ENCODE data around the gene CLASP1. TPM values are rescaled to one million over a fixed set of nuclear protein-coding genes. Genes with fewer than 3 reads are reported as not detected.
"Not testable (repeated sequence)": the region's sequence is repeated elsewhere in the genome, so short reads cannot be mapped to it uniquely, and the experiment has no call there.

Gene CLASP1
- polyA plus RNA-seq, 10 donors = 44.5 to 75.7 (median 54.0) TPM

DNA sequence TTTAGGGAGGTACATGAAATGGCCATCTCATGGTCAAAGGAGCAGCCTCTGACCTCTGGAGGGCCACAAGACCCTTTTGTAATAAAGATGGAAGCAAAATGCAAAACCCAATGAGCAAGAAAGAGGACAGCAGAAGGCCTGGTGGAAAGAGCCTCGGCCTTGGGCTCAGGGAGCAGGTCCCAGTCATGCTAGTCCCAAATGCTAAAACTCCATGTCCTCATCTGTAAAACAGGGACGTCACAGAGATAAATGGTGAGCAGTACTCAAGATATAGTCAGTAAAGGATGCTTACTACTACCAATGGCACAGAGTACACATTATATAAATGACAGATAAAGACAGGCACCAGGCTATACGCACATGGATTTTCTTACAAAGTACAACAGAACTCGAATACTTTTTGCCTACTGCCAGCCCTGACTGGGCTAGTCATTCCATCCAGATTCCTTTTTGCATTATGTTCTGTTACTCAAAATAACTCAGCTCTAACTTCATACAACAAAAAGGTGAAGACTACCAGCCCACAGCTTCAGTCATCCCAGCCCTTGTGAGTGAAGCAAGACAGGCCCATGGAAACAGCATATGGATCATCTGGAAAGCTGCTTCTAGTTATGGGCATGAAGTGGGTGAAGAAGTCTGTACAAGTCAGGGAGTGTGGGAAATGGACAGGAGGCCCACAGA, 299.4 kb downstream of the CLASP1 start:
- no peak for DNase-seq

DNA sequence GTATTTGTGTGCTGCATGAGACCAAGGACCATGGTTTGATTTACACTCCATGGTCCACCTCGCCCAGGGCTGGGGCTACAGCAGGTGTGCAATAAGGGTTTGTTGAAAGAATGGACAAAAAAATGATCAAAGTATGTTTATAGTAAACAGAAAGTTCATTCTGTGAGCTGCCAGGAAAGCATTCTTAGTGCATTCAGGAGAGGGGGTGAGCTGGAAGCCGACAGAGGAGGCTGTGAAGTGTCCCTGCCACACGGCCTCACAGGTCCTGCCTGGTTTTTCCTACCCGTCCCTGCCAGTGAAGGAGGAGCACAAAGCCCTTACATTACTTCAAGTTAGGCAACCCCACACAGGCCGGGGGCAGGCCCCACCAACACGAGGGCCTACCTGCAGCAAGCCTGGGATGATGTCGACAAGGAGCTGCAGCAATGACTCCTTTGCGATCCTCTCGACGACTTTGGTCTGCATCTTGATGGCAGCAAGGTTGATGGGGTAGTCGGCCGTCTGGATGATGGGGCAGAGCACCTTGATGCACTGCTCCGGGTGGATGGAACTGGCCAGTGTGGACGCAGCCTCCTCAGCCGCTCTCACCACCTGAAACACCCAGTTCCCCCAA, 301.0 kb downstream of the CLASP1 start:
- no peak for DNase-seq

DNA sequence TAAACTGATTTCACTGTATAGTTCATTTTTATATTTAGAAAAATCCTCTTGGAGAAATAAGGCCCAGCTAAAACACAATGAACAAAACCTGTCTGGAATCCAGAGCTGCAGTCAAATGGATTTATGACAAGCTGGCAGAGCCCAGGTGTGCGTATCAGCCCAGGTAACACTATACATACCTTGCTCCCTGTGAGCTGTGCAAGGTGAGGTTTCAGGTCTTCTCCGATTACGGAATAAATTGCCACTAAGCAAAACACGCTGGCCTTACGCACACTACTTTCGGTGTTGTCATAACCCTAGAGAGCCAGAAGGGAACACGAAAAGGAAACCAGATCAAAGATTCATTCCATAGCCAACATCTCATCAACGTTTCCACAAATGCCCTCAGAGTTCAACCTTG, 302.4 kb downstream of the CLASP1 start:
- DNase-seq = no peak

DNA sequence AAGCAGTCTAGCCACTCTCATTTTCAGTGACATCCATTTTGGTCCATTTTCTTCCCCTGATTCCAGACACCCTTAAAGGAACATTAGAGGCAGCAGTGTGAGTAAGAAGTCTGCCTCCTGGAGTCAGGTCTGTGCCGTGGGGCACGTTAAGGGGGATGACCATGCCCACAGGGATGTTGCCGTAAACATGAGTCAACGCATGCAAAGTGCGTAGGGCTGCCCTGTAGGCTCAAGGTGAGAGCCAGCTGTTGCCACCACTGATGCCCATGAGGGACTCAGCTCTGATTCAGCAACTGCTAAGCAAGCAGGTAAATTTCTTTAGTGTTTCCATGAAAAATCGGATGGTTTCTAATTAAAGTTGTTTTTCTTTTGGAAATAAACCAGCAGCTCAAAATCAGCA, 302.9 kb downstream of the CLASP1 start:
- DNase-seq = no peak

DNA sequence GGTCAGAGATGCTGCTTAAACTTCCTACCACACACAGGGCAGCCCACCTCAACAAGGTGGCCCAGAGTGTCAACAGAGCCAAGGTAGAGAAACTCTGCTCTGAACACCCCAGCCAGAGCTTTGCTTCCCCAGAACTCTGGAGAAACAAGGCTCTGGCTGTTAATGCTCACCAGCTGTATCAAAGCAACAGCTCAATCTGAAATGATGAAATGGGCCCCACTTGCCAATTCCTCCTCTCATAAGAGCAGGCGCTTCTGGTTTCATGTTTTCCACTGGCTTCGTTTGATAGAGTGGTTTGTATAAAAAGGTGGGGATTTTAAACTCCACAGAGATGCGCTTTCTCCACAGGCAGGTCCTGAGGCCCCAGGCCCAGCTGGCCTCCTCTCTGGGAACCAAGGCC, 303.4 kb downstream of the CLASP1 start:
- DNase-seq = no peak

DNA sequence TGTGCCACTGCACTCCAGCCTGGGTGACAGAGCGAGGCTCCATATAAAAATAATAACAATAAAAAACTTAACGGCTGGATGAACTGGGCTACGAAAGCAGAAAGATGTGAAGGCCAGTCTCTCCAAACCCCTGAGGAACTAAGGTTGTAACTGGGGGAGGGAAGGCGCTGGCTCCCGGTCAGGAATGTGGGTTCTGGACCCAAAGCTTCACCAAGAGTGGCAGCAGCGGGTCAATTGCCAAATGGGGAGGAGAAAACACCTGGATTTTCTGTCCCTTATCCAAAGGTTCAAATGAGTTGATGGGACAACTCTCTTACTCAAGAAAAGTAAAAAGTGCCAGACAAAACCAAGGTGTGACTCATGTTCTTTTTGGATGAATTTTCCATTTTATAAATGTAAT, 304.2 kb downstream of the CLASP1 start:
- DNase-seq = no peak

DNA sequence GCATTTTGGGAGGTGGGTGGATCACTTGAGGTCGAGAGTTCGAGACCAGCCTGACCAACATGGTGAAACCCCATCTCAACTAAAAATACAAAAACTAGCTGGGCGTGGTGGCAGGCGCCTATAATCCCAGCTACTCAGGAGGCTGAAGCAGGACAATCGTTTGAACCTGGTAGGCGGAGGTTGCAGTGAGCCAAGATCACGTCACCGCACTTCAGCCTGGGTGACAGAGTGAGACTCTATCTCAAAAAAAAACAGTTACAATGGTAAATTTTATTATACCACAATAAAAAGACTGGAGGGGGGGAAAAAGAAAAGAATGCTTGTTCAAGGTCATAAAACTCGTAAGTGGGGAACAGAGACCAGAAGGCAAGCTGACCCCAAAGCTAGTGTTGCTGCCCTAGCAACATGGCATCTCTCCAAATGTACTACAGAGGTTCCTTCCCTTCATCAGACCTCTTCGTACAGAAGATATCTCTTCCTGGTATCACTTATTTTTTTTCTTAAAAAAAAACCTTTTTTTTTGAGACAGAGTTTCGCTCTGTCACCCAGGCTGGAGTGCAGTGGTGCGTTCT, 305.3 kb downstream of the CLASP1 start:
- not testable (repeated sequence) for DNase-seq

DNA sequence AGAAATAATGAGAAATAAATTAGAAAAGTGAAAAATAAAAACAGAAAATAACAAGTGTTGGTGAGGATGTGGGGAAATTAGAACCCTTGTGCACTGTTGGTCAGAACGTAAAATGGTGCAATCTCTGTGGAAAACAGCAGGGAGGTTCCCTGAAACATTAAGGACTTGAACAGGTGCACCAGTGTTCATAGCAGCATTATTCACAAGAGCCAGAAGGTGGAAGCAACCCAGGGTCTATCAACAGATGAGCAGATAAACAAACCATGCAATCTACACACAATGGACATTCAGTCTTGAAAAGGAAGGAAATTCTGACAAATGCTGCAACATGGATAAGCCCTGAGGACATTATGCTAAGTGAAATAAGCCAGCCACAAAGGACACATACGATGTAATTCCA, 306.1 kb downstream of the CLASP1 start:
- DNase-seq = no peak

DNA sequence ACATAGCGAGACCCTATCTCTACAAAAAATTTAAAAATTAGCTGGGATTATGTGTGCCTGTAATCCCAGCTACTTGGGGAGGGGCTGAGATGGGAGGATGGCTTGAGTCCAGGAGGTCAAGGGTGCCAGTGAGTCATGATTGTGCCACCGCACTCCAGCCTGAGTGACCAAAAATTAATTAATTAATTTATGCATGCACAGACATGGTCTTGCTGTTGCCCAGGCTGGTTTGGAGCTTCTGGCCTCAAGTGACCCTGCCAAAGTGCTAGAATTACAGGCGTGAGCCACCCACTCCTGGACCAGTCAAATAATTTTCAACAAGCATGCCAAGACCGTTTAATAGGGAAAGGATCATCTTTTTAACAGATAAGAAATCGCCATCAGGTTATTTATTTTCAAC, 306.5 kb downstream of the CLASP1 start:
- no peak for DNase-seq

DNA sequence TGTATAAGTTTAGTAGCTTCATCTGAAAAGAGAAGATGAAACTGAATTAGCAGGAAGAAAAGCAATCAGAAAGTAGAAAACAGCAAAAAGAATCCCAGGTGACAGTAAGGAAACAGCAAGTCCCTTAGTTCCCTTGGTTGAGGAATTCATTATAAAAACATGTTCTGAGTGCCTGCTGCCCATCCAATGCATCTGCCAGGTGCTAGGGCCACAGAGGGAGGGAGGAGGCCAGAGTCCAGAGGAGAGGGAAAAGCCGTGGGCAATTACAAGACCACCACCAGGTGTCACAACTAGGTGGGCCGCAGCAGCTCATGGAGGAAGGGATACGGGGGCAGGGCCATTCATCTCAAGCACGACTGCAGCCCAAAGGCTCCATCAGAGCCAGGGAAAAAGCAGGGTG, 308.3 kb downstream of the CLASP1 start:
- DNase-seq = no peak

DNA sequence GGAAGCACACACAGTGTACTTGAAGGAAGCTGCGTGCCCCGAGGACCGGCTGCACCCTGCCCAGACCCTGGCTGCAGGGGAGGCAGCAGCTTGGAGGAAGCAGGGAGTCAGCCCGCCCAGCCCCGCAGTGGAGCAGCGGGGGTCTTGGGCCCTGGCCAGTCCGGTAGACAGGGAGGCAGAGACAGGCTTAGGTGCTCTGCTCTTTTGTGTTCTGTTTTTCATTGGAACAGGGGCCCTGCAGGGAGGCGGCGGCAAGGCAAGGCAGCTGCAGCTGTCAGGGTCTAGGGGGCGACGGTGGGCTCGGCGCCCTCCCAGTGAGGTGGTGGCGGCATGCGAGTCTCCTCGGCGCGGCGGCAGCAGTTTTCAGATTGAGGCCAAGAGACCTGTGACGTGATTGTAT, 311.0 kb downstream of the CLASP1 start:
- DNase-seq = no peak

DNA sequence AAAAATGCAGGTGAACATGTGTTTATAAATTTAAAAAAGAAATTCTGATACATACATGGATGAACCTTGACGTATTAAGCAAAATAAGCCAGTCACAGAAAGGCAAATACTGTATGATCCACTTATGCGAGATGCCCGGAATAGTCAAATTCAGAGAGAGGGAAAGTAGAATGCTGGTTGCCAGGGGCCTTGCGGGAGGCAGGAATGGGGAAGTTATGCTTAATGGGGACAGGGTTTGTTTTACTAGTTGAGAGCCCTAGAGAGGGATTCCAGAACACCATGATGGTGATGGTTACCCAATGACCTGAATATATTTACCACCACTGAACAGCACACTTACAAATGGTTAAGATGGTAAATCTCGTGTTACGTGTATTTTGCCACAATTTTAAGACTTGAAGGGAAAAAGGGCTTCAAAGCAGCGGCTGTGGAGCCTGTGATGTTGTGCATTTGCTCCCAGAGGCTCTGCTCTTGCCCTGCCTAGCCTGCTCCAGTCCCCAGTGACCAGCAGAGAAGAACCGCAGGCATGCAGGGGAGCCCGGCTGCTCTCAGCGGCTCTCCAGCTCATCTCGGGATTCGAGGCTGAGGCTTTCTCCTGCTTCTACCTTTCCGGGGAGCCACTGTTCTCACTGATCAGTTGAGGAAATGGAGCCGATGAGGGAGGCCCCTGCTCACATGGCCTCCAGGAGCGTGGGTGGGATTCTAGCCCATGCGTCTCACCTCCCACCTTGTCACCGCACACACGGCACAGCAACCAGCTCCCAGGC, 312.6 kb downstream of the CLASP1 start:
- no peak for DNase-seq

DNA sequence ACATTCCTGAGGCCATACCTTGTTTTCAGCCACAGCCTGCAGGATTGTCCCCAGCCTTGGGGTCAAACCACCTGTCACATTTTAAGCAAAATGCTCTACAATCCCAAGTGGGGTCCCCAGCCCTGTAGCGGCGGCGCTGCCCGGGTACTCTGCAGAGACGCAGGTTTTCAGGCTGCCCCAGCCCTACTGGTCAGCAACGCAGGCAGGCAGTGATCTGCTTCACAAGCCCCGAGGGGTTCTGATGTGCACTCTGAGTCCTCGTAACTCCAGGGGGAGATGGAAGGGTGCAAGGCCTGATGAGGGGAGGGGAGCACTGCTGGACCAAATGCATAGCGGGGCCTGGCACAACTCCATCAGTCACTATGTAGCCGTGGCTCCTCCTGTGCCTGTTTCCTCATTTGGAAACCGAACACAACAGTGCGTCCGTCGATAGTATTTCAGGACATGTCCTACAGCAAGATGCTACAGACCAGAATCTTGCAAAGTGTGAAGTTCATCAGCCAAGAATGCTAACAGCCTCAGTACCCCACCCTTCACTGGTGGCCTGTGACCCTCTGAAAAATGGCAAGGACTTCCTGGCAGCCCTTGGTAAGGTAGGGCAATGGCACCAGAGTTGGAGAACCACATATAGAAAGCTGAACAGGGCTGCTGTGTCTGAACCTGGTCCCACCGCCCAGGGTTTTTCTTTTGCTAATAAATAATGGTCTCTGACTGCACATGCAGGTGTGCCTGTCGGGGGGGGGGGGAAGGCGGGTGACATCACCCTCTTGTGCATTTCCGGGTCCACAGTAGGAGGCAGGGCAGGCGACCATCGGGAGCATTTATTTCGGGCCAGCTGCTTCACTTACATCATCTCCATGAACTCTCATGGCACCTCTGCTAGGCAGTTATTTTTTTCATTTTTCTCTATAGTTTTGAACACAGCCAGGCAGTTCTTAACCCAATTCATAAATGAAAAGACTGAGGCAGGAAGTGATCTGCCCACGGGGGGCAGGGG, 313.7 kb downstream of the CLASP1 start:
- DNase-seq = no peak

DNA sequence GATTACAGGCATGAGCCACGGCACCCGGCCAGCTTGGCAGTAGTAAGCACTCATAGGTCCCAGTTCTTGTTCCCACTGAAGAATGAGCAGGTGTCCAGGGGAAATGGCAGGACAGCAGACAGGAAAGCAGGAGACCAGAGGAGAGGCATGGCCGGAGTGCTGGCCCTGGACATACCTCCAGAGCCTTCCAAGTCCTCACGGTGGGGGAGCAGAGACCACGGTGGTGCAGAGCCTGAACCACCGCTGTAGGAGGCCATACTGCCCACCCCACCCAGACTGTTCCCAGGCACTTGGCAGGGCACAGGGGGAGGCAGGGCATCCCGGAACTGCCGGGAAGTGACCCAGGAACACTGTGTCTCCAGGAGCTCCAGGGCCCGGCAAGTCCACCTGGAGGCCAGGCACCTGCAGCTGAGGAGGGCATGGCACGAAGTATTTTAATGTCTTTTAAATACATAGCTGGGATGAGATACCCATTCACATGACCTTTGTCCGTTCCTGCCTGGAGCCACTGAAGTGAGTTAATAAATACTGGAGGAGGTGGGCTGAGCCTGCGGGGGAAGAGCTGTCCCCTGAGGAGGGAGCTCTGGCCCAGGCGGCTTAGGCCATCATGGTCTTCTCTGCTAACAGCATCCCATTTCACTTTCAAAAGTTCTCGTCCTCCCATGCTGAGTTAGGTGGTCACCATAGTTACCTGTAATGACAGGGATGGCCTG, 314.5 kb downstream of the CLASP1 start:
- DNase-seq = no peak

DNA sequence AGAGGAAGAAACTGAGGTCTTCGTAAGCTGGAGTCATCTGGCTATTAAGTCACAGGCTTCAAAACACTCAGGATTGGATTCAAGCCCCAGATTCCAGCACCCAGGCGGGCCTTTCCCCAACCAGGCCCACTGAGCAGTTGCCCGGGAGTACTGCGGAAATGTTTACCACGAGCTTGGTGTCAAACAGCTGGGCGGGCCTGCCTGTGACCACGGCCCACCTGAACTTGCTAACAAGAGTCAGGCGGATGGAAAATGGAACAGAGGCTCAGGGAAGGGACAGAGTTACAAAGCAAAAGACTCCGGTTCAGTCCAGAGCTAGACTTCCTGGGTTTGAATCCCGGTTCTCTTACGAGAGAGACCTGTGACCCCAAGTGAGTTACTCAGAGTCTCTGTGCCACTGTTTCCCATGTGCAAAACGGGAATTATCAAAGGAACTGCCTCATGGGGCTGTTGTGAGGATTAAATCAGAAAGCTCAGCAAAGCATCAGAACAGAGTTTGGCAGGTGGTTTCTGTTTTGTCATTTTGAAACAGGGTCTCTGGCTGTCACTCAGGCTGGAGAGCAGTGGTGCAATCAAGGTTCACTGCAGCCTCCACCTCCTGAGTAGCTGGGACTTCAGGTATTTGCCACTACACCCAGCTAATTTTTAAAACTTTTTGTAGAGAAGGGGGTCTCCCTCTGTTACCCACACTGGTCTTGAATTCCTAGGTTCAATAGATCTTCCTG, 315.3 kb downstream of the CLASP1 start:
- DNase-seq = peak in 1 of 3 donors; percentile 19

DNA sequence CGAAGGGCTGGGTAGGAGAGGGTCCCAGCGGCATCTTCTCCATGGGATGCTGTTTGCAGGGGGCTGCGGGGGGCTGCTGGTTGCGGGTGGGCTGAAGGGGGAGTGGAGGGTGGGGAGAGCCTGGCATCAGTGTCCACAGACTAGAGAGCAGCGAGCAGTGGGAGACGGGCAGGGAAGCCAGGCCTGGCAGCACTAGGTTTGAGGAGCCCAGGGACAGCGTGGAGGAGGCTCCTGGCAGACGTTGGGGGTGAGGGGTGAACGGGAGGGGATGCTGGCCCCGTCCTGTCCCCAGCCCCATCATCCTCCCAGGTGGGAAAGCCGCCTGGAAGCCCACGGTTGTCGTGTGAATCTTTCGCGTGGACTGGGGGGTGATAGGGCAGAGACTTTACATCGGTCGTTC, 316.0 kb downstream of the CLASP1 start:
- DNase-seq = no peak

DNA sequence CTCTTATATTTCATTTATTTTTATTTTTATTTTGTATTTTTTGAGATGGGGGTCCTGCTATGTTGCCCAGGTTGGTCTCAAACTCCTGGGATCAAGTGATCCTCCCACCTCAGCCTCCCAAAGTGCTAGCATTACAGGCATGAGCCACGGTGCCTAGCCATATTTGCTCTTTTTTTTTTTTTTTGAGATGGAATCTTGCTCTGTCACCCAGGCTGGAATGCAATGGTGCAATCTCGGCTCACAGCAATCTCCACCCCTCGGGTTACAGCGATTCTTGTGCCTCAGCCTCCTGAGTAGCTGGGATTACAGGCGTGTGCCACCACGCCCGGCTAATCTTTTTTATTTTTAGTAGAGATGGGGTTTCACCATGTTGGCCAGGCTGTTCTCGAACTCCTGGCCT, 317.9 kb downstream of the CLASP1 start:
- not testable (repeated sequence) for DNase-seq

DNA sequence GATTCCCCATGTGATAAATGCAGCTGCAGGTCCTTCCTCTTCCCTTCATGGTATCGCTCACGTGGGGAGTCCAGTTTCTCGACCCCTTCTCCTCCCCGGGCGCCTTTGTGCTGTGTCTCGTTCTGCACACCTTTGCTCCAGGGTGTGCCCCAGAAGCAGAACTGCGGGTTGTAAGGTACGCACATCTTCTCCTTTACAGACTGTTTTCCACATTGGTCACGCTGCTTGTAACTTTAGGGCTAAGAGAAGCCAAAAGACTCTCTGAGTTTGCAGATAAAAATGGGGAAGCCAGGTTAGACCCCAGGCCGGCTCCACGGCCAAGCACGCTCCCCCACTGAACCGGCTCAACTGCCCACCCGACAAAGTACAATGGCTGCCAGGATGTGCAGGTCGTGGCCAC, 318.3 kb downstream of the CLASP1 start:
- no peak for DNase-seq

DNA sequence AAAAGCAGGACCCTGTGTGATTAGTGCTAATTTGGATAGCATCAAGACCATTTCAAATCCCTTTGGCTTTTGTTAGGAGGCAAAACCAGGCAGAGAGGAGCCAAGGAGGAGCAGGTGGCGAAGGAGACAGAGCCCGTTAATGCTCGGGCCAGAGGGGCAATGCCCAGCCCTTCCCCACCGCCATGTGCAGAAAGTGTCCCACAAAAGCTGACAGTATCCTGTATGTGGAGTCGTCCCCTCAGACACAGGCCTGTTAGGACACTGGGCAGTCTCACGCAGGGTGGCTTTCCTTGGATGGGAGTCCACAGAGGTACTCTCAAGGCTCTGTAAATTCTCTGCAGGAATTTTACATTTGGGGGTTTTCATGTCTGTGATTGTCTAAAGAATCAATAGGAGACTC, 319.5 kb downstream of the CLASP1 start:
- no peak for DNase-seq

DNA sequence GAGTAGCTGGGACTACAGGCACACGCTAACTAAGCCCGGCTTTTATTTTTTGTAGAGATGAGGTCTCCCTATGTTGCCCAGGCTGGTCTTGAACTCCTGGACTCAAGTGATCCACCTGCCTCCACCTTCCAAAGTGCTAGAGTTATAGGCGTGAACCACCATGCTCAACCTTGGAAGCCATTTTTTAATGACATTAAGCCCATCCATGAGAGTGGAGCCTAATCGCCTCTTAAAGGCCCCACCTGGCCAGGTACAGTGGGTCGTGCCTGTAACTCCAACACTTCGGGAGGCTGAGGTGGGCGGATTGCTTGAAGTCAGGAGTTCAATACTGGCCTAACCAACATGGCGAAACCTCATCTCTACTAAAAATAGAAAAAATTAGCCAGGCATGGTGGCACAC, 322.6 kb downstream of the CLASP1 start:
- no peak for DNase-seq
